ENCODE data around the gene IL17RC. TPM values are rescaled to one million over a fixed set of nuclear protein-coding genes. Genes with fewer than 3 reads are reported as not detected.

Gene IL17RC
- total RNA-seq, 1 donor from 2014 or later, result 36.0 TPM

DNA sequence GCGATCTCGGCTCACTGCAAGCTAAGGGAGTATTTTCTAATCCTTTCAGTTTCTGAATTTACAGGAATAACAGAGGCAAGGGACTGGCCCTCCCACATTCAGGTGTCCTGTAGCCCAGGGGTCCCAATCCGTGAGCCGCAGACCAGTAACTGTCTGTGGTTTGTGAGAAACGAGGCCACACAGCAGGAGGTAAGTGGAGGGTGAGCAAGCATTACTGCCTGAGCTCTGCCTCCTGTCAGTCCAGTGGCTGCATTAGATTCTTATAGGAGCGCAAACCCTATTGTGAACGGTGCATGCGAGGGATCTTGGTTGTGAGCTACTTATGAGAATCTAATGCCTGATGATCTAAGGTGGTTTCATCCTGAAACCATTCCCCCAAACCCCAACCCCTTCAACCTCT is 5.0 kb upstream of the IL17RC start:
- no peak for DNase-seq
- no peak for ATAC-seq
- intact Hi-C loops (cut with micrococcal nuclease), result no loop called here

DNA sequence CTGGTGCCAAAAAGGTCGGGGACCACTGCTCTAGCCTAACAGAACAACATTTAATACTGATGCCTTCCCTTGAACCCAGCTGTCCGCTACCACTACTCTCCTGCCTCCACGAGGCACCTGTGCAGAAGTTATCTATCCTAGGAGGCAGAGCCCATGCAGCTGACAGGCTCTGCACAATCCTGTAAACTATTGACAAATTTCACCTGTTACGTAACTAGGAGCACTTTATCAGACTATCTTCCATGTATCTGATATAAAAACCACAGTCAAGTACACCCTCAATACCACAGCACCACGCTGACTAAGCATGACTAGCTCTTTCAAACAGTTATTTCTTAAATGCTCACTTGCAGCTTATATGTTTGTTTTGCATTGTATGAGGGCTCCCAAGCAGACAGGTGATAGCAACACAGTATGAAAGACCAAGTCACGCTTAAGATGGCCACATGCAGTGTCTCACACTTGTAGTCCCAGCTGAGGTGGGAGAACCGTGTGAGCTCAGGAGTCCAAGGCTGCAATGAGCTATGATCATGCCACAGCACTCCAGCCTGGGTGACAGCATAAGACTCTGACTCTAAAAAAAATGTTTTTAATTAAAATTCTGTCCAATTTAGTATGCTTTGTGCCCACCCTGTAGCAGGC is 4.5 kb upstream of the IL17RC start:
- intact Hi-C loops (cut with micrococcal nuclease), result no loop called here
- DNase-seq (no peak), ATAC-seq (no peak)

DNA sequence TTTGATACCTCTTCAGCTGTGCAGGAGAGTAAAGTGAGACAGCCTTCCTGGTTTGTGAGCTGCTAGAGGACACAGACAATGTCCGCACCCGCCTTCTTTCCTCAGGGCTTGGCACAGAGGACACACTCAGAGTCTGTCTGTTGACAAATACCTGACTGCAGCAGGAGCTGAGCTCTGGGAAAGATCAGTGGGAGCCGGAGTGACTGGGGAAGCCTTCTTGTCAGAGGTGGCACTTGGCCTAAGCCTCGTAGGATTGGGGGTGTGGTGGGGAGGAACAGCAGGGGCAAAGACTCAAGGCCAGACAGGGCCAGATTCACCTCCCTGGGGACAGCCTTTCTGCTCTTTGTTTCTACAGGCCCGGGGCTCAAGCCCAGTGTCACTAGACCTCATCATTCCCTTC is 3.3 kb upstream of the IL17RC start:
- intact Hi-C loops (cut with micrococcal nuclease), result no loop called here
- ATAC-seq (no peak), DNase-seq (no peak)

DNA sequence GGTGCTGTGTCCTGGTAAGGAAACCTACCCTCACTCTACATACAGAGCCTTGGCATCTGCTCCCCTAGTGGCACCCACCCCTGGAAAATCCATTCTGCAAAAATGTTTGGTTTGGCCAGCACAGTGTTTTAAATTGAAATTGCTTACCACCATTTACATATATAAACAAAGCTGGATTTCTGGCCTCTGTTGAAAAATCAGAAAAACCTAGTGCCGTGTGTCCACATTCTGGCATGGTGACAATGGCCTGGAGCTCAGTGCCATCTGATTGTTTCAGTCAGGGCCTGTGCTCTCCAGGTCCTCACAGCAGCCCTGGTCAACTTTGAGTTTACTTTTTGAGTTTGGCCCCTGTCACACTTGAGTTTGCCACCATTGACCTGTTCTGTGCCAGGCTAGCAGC is 2.9 kb upstream of the IL17RC start:
- DNase-seq (no peak), ATAC-seq (no peak)
- intact Hi-C loops (cut with micrococcal nuclease), result no loop called here

DNA sequence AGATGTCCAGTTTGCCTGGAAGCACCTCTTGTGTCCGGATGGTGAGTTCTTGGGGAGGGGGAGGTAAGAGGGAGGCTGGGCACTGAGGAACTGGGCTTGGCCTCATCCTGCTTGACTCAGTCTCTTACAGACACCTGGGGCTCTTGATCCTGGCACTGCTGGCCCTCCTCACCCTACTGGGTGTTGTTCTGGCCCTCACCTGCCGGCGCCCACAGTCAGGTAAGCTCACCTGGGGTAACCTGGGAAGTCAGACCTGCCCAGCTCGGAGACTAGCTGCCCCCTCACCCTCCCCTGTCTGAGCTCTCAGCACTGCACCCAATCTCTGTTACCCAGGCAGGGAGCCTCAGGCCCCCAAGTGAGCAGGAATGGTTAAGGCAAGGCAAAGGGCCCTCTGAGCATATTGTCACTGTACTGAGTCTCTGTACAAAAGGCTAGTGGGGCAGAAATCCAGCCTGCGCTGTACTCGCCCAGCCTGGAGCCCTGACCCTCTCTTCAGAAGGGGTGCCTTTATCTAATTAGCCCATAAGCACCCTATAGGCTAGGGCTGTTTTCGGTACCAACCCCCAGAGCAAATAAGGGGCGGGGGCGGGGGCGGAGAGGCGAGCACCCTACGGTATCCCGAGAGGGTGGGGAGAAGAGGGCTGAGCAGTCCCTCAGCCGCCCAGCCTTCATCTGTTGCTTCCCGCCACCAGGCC is 2.2 kb upstream of the IL17RC start:
- intact Hi-C loops (cut with micrococcal nuclease), result no loop called here
- no peak for ATAC-seq

DNA sequence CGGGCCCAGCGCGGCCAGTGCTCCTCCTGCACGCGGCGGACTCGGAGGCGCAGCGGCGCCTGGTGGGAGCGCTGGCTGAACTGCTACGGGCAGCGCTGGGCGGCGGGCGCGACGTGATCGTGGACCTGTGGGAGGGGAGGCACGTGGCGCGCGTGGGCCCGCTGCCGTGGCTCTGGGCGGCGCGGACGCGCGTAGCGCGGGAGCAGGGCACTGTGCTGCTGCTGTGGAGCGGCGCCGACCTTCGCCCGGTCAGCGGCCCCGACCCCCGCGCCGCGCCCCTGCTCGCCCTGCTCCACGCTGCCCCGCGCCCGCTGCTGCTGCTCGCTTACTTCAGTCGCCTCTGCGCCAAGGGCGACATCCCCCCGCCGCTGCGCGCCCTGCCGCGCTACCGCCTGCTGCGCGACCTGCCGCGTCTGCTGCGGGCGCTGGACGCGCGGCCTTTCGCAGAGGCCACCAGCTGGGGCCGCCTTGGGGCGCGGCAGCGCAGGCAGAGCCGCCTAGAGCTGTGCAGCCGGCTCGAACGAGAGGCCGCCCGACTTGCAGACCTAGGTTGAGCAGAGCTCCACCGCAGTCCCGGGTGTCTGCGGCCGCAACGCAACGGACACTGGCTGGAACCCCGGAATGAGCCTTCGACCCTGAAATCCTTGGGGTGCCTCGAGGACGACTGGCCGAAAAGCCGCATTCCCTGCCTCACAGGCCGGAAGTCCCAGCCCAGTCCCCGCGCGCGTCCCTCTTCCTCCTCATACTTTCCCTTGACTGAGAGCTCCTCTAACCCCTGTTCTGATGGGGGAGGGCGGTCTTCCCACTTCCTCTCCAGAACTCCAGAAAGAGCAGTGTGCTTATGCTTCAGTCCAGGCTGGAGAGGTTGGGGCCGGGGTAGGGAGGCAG is 1.4 kb upstream of the IL17RC start:
- DNase-seq (peak; percentile 85), ATAC-seq (peak; percentile 67)
- intact Hi-C loops (cut with micrococcal nuclease), result no loop called here

More for the DNA sequence above, 2.2 kb upstream of the IL17RC start:
- no peak for DNase-seq

DNA sequence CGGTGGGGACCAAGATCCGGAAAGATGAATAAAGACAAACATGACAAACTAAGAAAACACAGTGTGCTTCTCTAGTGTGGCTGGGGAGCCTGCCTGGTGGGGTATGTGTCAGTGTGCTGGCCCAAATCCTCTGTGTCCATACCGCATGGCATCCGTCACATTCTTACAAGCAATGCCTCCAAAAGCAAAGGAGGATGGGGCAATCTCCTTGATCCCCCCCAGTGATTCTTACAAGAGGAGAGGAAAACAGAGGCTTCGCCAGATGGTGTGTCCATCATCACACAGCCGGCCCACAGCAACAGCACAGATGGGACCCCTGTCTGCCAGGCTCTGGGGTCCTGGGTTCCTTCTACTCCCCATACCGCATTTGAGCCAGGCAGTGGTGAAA is 558 bp upstream of the IL17RC start:
- no peak for DNase-seq
- ATAC-seq, result no peak
- intact Hi-C loops (cut with micrococcal nuclease), result no loop called here

DNA sequence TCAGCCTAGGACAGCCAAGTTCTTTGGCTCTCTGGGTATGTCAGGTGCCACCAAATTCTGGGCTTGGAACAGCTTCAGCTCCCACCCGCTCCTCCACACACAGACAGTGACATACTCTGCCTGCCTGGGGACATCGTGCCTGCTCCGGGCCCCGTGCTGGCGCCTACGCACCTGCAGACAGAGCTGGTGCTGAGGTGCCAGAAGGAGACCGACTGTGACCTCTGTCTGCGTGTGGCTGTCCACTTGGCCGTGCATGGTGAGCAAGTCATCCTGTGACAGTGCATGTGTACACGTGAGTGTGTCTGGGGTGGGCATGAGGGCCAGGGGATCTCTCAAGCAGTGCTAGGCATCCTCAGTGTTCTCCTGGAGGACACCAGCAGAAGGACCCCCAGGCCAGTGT is 922 bp downstream of the IL17RC start:
- ATAC-seq (peak; percentile 3), DNase-seq (peak; percentile 45)
- intact Hi-C loops (cut with micrococcal nuclease), result no loop called here

DNA sequence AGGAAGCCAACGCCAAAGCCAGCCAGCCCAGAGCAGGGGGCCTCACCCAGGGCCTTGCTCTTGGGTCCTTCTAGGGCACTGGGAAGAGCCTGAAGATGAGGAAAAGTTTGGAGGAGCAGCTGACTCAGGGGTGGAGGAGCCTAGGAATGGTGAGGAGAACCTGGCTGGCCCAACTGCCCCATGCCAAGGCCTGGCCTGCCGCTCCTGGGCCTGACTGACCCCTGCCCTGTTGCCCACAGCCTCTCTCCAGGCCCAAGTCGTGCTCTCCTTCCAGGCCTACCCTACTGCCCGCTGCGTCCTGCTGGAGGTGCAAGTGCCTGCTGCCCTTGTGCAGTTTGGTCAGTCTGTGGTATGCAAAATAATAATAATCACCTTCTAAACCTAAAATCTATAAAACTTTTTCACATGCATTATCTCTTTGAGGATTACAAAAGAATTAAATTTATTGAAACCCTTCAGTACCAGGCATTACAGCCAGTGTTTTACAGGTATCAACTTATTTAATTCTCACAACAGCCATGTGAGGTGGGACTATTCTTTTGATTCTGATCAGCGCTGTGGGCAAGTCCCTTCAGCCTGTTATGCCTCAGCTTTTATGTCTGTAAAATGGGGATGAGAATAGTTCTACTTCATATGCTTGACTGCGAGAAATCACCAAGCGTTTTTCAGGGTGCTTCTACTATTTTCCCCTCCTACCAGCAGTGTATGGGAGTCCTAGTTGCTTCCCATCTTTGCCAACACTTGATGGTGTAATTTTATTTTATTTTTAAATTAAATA is 1.6 kb downstream of the IL17RC start:
- no peak for ATAC-seq
- DNase-seq, result no peak
- intact Hi-C loops (cut with micrococcal nuclease), result no loop called here

DNA sequence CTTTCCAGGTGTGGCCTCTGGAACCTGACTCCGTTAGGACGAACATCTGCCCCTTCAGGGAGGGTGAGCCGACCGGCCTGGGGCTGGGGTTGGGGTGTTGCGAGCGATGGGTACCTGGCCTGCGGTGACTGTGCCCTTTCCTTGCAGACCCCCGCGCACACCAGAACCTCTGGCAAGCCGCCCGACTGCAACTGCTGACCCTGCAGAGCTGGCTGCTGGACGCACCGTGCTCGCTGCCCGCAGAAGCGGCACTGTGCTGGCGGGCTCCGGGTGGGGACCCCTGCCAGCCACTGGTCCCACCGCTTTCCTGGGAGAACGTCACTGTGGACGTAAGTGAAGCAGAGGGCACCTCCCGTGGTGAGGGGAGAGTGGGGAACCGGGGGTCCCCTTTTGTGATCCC is 11.3 kb downstream of the IL17RC start:
- intact Hi-C loops (cut with micrococcal nuclease), result no loop called here
- no peak for ATAC-seq

DNA sequence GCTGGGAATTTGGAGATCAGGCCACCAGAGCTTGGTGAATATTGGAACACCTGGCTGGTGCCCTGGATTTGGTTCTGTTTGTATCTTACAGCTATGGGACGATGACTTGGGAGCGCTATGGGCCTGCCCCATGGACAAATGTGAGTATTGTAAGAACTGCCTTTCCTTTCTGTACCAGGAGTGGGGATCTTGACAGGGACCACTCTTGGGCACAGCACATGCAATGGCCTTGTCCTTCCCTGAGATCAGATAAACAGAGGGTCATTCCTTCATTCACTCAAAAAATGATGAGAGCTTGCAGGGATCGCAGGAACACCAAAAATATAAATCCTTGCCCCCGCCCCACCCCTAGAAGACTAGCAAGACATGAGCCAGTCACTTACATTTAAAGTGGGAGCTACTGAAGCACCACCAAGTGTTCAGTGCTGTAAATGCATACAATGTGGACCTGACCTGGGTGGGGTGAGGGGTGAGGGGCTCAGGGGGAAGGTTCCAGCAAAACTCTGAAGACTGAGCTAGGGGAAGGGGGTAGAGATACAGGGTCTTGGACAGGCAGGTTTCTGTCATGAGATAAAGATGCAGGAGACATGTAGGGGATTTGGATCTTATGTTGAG is 14.0 kb downstream of the IL17RC start:
- DNase-seq (no peak), ATAC-seq (no peak)
- intact Hi-C loops (cut with micrococcal nuclease), result no loop called here

More for the DNA sequence above, 11.3 kb downstream of the IL17RC start:
- DNase-seq, result no peak

DNA sequence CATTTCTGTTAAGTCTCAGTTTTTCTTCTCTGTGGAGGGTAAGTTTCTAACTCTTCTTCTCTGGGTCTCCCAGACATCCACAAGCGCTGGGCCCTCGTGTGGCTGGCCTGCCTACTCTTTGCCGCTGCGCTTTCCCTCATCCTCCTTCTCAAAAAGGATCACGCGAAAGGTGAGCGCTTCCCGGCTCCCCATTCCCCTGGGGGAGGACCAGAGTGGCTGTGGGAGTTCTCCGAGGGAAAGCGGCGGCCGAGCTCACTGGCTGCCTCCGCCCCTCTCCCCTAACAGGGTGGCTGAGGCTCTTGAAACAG is 15.6 kb downstream of the IL17RC start:
- DNase-seq, result no peak
- intact Hi-C loops (cut with micrococcal nuclease), result no loop called here

DNA sequence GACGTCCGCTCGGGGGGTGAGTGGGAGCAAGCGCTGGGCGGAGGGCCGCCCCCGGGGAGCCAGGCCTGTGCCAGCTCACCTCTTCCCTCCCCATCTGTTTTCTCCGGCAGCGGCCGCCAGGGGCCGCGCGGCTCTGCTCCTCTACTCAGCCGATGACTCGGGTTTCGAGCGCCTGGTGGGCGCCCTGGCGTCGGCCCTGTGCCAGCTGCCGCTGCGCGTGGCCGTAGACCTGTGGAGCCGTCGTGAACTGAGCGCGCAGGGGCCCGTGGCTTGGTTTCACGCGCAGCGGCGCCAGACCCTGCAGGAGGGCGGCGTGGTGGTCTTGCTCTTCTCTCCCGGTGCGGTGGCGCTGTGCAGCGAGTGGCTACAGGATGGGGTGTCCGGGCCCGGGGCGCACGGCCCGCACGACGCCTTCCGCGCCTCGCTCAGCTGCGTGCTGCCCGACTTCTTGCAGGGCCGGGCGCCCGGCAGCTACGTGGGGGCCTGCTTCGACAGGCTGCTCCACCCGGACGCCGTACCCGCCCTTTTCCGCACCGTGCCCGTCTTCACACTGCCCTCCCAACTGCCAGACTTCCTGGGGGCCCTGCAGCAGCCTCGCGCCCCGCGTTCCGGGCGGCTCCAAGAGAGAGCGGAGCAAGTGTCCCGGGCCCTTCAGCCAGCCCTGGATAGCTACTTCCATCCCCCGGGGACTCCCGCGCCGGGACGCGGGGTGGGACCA is 16.1 kb downstream of the IL17RC start:
- peak; percentile 83 for ATAC-seq
- peak; percentile 90 for DNase-seq
- intact Hi-C loops (cut with micrococcal nuclease), result no loop called here

More for the DNA sequence above, 15.6 kb downstream of the IL17RC start:
- ATAC-seq, result no peak

DNA sequence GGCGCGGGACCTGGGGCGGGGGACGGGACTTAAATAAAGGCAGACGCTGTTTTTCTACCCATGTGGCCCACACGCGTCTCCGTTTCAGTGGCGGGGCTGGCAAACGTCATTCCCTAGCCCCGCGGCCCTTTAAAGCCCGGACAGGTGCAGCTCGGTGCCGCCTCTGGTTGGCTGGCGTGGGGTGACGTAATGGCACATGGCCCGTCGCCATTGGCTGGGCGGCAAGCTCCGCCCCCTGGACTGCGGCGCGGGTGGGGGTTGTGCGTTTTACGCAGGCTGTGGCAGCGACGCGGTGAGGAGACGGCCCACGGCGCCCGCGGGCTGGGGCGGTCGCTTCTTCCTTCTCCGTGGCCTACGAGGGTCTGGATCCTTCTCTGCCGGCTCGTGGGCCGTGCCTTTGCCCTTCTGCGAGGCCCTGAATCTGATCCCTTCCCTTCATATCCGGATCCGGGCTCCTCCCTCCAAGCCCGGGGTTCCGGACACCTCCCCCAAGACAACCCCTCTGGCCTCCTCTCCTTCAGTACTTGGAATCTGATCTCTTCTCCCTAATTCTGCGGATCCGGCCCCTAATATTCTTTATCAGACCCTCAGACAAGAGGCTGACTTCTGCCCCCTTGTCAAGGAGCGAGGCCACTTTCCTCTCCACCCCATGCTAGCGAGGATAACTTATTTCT is 16.8 kb downstream of the IL17RC start, which contains the start of gene CRELD1:
TSS of gene CRELD1 (plus strand) at position 274 of the 674 bp plus-strand sequence. CDS start 605 bp downstream, outside the sequence.
- ATAC-seq, result peak; percentile 96

DNA sequence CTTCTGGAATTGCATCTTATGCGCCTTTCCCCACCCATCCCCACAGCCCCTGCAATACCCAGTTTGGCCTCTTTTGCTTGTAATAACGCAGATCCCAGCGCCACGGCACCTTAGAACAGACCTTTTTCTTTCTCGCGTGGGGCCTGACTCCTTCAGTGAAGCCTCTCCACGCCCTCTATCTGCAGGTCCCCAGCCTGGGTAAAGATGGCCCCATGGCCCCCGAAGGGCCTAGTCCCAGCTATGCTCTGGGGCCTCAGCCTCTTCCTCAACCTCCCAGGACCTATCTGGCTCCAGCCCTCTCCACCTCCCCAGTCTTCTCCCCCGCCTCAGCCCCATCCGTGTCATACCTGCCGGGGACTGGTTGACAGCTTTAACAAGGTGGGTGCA is 17.3 kb downstream of the IL17RC start:
- no peak for DNase-seq
- ATAC-seq, result no peak
- intact Hi-C loops (cut with micrococcal nuclease), result no loop called here

More for the DNA sequence above, 16.8 kb downstream of the IL17RC start, which contains the start of gene CRELD1:
- intact Hi-C loops (cut with micrococcal nuclease), result no loop called here
- peak; percentile 98 for DNase-seq

DNA sequence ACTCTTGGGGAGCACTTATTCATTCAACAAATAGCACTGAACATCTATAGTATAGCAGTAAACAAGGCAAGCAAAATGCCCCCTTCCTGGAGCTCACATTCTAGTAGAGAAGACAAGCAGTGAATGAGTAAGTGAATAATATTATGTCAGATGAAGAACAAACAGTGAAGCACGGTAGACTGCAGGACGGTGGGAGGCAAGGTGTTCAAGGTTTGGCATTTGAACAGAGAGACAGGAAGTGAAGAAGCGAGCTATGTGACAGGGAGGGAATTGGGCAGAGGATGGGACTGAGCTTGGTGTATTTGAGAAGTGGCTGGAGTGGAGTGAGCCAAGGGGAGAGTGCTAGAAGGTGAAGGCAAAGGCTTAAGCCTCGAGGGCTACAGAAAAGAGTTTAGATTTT is 18.1 kb downstream of the IL17RC start:
- no peak for ATAC-seq
- DNase-seq, result no peak
- intact Hi-C loops (cut with micrococcal nuclease), result no loop called here

DNA sequence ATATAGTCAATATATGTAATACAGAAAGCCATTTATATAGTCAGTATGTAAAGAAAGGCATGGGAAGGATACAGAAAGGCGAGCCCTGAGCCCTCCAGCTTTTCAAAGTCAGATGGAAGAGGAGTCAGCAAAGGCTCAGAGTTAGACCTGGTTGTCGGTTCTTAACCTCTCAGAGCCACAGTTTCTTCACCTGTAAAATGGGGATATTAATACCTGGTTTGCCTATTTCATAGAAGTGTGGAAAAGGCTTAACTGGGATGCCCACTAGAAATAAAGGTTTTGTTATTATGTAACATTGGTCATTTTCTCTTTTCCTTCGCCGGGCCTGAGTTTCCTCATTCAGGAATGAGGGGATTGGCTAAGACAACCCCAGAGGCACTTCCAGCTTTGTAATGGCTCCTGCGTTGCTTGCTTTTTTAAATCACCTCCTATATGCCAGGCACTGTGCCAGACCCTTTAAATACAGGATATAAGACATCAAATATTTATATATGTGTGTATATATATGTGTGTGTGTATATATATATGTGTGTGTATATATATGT is 19.1 kb downstream of the IL17RC start:
- DNase-seq, result no peak
- no peak for ATAC-seq
- intact Hi-C loops (cut with micrococcal nuclease), result no loop called here
